ENCODE data around the gene AURKB. TPM values are rescaled to one million over a fixed set of nuclear protein-coding genes. Genes with fewer than 3 reads are reported as not detected.

Gene AURKB
- total and polyA plus RNA-seq, 2 of the 13 experiments (the other 11 are each of a cell fraction or from before 2014, with no cell fraction given), result 29.5 to 75.3 TPM

DNA sequence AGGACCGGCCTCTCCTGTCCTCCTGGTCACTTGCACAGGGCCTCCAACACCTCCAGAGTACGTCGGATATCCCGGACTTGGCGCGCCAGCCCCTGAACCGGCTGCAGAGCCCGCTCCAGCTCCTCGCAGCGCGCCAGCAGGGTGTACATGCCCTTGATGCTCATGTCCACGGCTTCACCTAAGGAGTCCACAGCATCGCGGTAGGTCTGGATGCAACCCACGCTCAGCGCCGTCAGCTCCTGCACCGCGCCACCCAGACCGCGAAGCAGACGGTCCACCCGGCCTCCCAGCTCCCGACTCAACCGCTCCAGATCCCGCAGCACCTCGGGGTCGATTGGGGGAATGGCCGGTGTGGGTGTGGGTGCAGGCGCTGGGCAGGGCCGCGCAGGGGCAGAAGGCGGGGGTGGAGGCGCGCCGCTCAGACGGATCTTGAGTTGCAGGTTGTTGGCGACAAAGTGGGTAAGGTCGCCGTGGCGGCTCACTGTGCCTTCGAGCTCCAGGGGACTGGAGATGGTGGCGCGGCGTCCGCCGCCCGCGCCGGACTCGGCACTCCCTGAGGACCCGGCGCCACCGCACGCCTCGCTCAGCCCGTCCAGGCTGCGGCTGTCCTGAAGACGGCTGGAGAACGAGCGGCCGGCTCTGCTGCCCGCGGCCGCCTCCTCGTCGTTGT lies 21.2 kb downstream of the AURKB start (continued):
- TF ChIP-seq SPEN (CRISPR knock-in tag; IDR thresholded peaks at IDR 0.05; ENCODE audit: low read depth) (no peak), ZNF761 (CRISPR knock-in tag; conservative IDR thresholded peaks at IDR 0.05) (no peak), ZNF746 (CRISPR knock-in tag; IDR thresholded peaks at IDR 0.05) (no peak), ZNF549 (CRISPR knock-in tag; IDR thresholded peaks at IDR 0.05) (no peak), ASH2L (IDR thresholded peaks at IDR 0.05; ENCODE audit: insufficient read length, low read depth, low read length) (no peak), ZNF17 (CRISPR knock-in tag; IDR thresholded peaks at IDR 0.05) (no peak), HNRNPLL (IDR thresholded peaks at IDR 0.05; ENCODE audit: low read depth, low read length, poor library complexity, severe bottlenecking) (peak; percentile 13), MTF2 (CRISPR knock-in tag; IDR thresholded peaks at IDR 0.05; ENCODE audit: borderline replicate concordance) (no peak), MAZ (IDR thresholded peaks at IDR 0.05; ENCODE audit: borderline replicate concordance, low read depth, low read length) (no peak), MAZ (CRISPR knock-in tag; IDR thresholded peaks at IDR 0.05; ENCODE audit: low read depth) (0 out of 2 replicates have a peak, but pooled peaks have one; percentile 19), NPAS2 (CRISPR knock-in tag; IDR thresholded peaks at IDR 0.05; ENCODE audit: borderline replicate concordance) (no peak), ESRRA (CRISPR knock-in tag; IDR thresholded peaks at IDR 0.05; ENCODE audit: low read depth) (no peak), HNRNPK (IDR thresholded peaks at IDR 0.05; ENCODE audit: low read depth, low read length, poor library complexity, severe bottlenecking) (no peak), MEIS1 (CRISPR knock-in tag; IDR thresholded peaks at IDR 0.05; ENCODE audit: borderline replicate concordance) (no peak), ZNF350 (CRISPR knock-in tag; IDR thresholded peaks at IDR 0.05; ENCODE audit: borderline replicate concordance, low read depth) (no peak; the same call in 1 of the 2 replicates), ZNF674 (CRISPR knock-in tag; IDR thresholded peaks at IDR 0.05; ENCODE audit: low read depth) (no peak), HOXA3 (CRISPR knock-in tag; IDR thresholded peaks at IDR 0.05) (peak; percentile 15; the same call in 1 of the 2 replicates), SMAD3 (CRISPR knock-in tag; IDR thresholded peaks at IDR 0.05) (no peak), GTF3A (CRISPR knock-in tag; conservative IDR thresholded peaks at IDR 0.05) (no peak), ZBTB20 (CRISPR knock-in tag; IDR thresholded peaks at IDR 0.05; ENCODE audit: borderline replicate concordance, low read depth) (0 out of 2 replicates have a peak, but pooled peaks have one; percentile 2), SKI (IDR thresholded peaks at IDR 0.05; ENCODE audit: partially characterized antibody) (no peak), NAIF1 (CRISPR knock-in tag; IDR thresholded peaks at IDR 0.05; ENCODE audit: borderline replicate concordance) (no peak), KMT2B (CRISPR knock-in tag; IDR thresholded peaks at IDR 0.05) (no peak), AHR (CRISPR knock-in tag; IDR thresholded peaks at IDR 0.05) (peak; percentile 62; the same call in 1 of the 2 replicates), RFXAP (CRISPR knock-in tag; IDR thresholded peaks at IDR 0.05; ENCODE audit: borderline replicate concordance) (peak; percentile 44; the same call in 1 of the 2 replicates), HDAC1 (CRISPR knock-in tag; IDR thresholded peaks at IDR 0.05) (no peak)
- TF ChIP-seq, protein P1, sequence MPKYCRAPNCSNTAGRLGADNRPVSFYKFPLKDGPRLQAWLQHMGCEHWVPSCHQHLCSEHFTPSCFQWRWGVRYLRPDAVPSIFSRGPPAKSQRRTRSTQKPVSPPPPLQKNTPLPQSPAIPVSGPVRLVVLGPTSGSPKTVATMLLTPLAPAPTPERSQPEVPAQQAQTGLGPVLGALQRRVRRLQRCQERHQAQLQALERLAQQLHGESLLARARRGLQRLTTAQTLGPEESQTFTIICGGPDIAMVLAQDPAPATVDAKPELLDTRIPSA (CRISPR knock-in tag; IDR thresholded peaks at IDR 0.05; ENCODE audit: borderline replicate concordance), result 0 out of 2 replicates have a peak, but pooled peaks have one; percentile 39
- TF ChIP-seq, protein P2, sequence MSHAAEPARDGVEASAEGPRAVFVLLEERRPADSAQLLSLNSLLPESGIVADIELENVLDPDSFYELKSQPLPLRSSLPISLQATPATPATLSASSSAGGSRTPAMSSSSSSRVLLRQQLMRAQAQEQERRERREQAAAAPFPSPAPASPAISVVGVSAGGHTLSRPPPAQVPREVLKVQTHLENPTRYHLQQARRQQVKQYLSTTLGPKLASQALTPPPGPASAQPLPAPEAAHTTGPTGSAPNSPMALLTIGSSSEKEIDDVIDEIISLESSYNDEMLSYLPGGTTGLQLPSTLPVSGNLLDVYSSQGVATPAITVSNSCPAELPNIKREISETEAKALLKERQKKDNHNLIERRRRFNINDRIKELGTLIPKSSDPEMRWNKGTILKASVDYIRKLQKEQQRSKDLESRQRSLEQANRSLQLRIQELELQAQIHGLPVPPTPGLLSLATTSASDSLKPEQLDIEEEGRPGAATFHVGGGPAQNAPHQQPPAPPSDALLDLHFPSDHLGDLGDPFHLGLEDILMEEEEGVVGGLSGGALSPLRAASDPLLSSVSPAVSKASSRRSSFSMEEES (CRISPR knock-in tag; IDR thresholded peaks at IDR 0.05), result no peak
- TF ChIP-seq, protein P3, sequence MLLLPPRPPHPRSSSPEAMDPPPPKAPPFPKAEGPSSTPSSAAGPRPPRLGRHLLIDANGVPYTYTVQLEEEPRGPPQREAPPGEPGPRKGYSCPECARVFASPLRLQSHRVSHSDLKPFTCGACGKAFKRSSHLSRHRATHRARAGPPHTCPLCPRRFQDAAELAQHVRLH (CRISPR knock-in tag; IDR thresholded peaks at IDR 0.05; ENCODE audit: borderline replicate concordance, low read depth), result no peak

Measured in HepG2 (cell line).